Activated gamma-delta T cell treated with anti-CD3 and anti-CD28 coated beads, Interleukin-2, amount 50 U/mL, for 16 hours (primary cell): ENCODE results near the gene GFAP.

ENCODE experiments used
- DNase-seq: peaks from one replicate; pipeline ENCODE4 v3.0.0-alpha.2; 2020; ENCODE audit warnings: low read depth

Gene GFAP

GRCh38 chr17:44862278-44862914 lies 52.9 kb downstream of the GFAP start:
- DNase-seq: no peak

GRCh38 chr17:44859701-44860100 lies 55.6 kb downstream of the GFAP start:
- no peak for DNase-seq

- no peak for DNase-seq
Measured at GRCh38 chr17:44854192-44854591, 61.1 kb downstream of the GFAP start.
